Aortic smooth muscle cell (primary cell): ENCODE measurements around the gene DPPA4. TPM values are rescaled to one million over a fixed set of nuclear protein-coding genes. Genes with fewer than 3 reads are reported as not detected.

Source experiments
- total RNA-seq: library from RNA; depleted of rRNA; stranded (reverse); fragments of >200 nt; gene quantifications from 2 replicates; pipeline ENCODE4 v1.2.3, GENCODE V29; 2014

The DPPA4 gene
- not detected in 2 replicates for total RNA-seq

GRCh38 chr3:109337393-109337792 lies at the start of gene DPPA4:
DPPA4 (minus strand) TSS chr3:109337546; CDS start chr3:109337517, 29 bp downstream.

GRCh38 chr3:109316162-109316730 lies 21.1 kb downstream of the DPPA4 start, which contains the start of gene DPPA2:
DPPA2 (minus strand) TSS chr3:109316517; CDS start chr3:109314542, 1,975 bp downstream.

Other genes with a start within 250 kb of the DPPA4 start
- not detected in 2 replicates for gene MORC1, start 219.4 kb downstream of the DPPA4 start, total RNA-seq
- not detected in 2 replicates for gene C3orf85, start 200.8 kb downstream of the DPPA4 start, total RNA-seq
- not detected in 2 replicates for gene DPPA2, start 21.0 kb downstream of the DPPA4 start, total RNA-seq